HG03378 (cell line): ENCODE measurements around the gene C12orf76.
A peak's percentile ranks its signal among the peaks of the same experiment; 100 is the strongest.
"Not testable (repeated sequence)": the region's sequence is repeated elsewhere in the genome, so short reads cannot be mapped to it uniquely, and the experiment has no call there.

Source experiments
- ATAC-seq: cut with Tn5 transposase; IDR thresholded peaks from one replicate; pipeline ENCODE4 v1.9.1; 2021; ENCODE audit warnings: mild to moderate bottlenecking, moderate library complexity; ENCODE audit not compliant: unreplicated experiment

Gene C12orf76

GRCh38 chr12:110023059-110023980, 25.0 kb downstream of the C12orf76 start:
- no peak for ATAC-seq

GRCh38 chr12:110020956-110021355, 27.4 kb downstream of the C12orf76 start:
- no peak for ATAC-seq

- no peak for ATAC-seq
Observed at GRCh38 chr12:110015132-110015531, 33.2 kb downstream of the C12orf76 start.

GRCh38 chr12:110012659-110013058, 35.7 kb downstream of the C12orf76 start:
- no peak for ATAC-seq

- peak; percentile 48 for ATAC-seq
Observed at GRCh38 chr12:110012137-110012536, 36.2 kb downstream of the C12orf76 start.

GRCh38 chr12:110010853-110011723, 37.2 kb downstream of the C12orf76 start:
- no peak for ATAC-seq

- ATAC-seq: not testable (repeated sequence)
Observed at GRCh38 chr12:110008681-110009398, 39.5 kb downstream of the C12orf76 start.

GRCh38 chr12:110007881-110008280, 40.4 kb downstream of the C12orf76 start:
- ATAC-seq: no peak

- no peak for ATAC-seq
Observed at GRCh38 chr12:110006115-110006514, 42.2 kb downstream of the C12orf76 start.

- peak; percentile 46 for ATAC-seq
Observed at GRCh38 chr12:110005319-110005973, 42.9 kb downstream of the C12orf76 start.

GRCh38 chr12:110004598-110004997, 43.7 kb downstream of the C12orf76 start:
- peak; percentile 57 for ATAC-seq

- no peak for ATAC-seq
Observed at GRCh38 chr12:110002676-110003515, 45.4 kb downstream of the C12orf76 start.

- ATAC-seq: no peak
Observed at GRCh38 chr12:110001596-110001995, 46.7 kb downstream of the C12orf76 start.

- ATAC-seq: no peak
Observed at GRCh38 chr12:109999983-110000505, 48.3 kb downstream of the C12orf76 start.

GRCh38 chr12:109999649-109999971, 48.7 kb downstream of the C12orf76 start:
- ATAC-seq: no peak

- peak; percentile 44 for ATAC-seq
Observed at GRCh38 chr12:109998904-109999648, 49.2 kb downstream of the C12orf76 start, which contains the start of gene ANKRD13A. Gene ANKRD13A, plus strand, starts transcription at chr12:109999430. Its CDS starts 259 bp downstream, at chr12:109999689.

- no peak for ATAC-seq
Observed at GRCh38 chr12:109998241-109998903, 50.0 kb downstream of the C12orf76 start.

GRCh38 chr12:109997393-109997792, 50.9 kb downstream of the C12orf76 start:
- ATAC-seq: no peak
